Measurements from ENCODE around the gene SEMA3C. TPM values are rescaled to one million over a fixed set of nuclear protein-coding genes. Genes with fewer than 3 reads are reported as not detected.

SEMA3C gene
- total RNA-seq, 1 experiment from 2014 or later = 116 TPM

- DNase-seq (ENCODE audit: low read depth) = peak; percentile 66
Measured at GRCh38 chr7:80851896-80852476, 66.9 kb downstream of the SEMA3C start.

GRCh38 chr7:80848841-80849240, 70.0 kb downstream of the SEMA3C start:
- no peak for DNase-seq (ENCODE audit: low read depth)

DNA sequence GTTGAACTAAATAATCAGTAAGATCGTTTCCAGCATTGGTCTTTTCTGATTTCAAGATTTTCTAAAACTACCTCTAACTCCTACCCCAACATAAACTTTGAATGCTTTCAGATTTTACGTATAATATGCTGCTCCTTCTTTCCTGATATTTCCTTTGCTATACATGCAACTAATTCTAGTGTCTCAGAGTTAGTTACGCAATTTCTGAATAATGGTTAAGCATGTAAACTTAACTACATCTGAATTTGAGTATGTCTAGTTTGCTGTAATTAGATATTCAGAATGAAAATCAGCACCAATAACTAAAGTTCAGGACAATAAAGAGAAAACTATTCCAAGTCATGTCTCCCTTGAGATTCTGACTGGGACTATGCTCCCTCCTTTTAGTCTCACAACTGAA, 71.0 kb downstream of the SEMA3C start:
- DNase-seq (ENCODE audit: low read depth) = no peak

DNA sequence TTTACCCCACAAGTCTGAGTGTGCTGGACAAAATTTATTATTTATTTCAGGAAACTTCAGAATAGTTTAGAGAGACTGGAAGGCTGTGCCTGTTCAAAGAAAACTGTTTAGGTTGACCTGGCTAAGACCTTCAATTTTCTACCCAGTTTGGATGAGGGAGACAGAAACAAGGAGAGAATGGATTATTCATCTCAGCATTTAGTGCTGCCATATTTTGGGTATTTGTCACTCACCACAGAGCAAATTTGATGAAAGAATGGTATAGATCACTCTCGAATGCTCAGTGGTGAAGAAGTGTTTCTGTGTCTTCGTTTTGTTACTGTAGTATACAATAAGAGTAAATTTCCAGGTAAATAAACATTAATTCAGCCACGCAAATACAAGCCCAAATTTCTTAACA, 71.8 kb downstream of the SEMA3C start:
- peak; percentile 60 for DNase-seq (ENCODE audit: low read depth)

DNA sequence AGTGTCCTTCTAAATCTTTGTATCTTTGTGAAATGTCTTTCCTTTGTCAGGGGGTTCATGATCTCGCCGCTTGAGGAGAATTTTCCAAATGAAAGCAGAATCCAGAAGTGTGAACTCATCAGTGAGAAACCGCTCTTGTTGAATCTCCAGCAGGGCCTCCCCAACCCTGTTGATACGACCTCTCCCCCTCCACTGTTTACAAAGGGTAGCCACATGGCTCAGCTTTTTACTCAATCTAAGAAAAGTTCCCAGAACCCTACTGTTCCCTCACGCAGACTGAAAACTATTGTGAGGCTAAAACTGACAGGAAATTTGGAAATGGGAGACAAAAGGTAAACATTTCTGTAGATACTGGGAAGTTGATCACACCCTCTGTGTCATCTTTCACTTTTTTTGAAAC, 73.9 kb downstream of the SEMA3C start:
- DNase-seq (ENCODE audit: low read depth) = no peak

GRCh38 chr7:80843018-80843677, 75.7 kb downstream of the SEMA3C start:
- no peak for DNase-seq (ENCODE audit: low read depth)

- no peak for DNase-seq (ENCODE audit: low read depth)
Measured at GRCh38 chr7:80842022-80842790, 76.6 kb downstream of the SEMA3C start.

DNA sequence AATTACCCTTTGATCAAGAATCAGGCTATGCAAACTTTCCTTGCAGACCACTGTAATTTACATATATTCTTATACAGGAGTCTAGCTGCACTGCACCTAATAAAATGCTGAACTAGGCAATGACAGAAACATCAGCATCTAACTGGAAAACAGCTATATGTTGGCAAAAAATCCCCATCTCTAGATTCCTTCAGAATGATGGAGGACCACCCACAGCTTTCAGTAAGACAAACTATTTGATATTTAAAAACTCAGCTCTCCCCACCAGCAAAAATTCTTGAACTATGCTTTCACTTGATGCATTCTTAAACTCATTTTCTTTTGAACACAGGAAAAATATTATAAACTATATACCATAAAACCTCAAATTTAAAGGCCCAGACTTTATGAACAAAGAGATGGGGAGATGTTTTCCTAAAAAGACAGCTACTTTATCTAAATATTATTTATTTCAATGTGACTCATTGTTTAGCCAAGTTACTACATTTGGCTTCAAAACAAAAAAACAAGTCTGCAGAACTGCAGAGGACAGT, 77.4 kb downstream of the SEMA3C start:
- DNase-seq (ENCODE audit: low read depth) = no peak

DNA sequence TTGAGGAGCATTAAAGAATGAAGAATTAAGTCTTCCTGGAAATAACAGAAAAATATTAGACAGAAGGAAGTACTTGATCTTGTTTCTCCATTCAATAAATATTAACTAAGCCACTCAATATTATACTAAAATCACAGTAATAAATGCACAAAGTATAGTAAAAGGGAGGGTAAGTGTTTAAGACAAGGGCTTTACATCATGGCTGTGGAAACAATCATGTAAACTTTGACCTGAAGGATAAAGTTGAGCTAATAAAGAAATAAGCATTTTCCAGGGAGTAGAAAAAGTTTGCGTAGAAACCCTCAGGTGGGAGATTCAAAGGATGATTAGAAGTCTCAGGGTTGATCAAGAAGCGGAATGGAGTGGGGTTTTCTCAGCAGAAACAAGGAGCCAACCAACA, 78.2 kb downstream of the SEMA3C start:
- no peak for DNase-seq (ENCODE audit: low read depth)

GRCh38 chr7:80839855-80840254, 79.0 kb downstream of the SEMA3C start:
- DNase-seq (ENCODE audit: low read depth) = no peak

GRCh38 chr7:80838643-80839042, 80.2 kb downstream of the SEMA3C start:
- DNase-seq (ENCODE audit: low read depth) = no peak

- peak; percentile 53 for DNase-seq (ENCODE audit: low read depth)
Measured at GRCh38 chr7:80837345-80837744, 81.5 kb downstream of the SEMA3C start.

DNA sequence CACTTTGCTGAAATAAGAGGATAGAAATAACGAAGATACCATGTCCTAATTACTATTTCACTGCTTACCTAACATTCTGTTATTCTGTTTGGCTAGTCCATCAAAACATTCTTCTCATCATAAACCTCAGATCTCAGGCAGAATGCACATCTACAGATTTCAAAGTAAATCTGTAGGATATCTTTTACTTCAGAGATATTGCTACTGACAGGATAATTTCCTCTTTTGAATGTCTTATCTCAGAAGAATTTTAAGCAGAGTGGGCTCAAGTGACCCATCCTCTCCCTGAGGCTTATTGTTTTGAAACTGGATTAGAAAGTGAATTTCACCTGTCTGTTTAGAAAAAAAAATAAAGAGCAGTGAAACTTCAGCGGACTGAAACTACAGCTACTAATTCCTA, 83.6 kb downstream of the SEMA3C start:
- DNase-seq (ENCODE audit: low read depth) = no peak

GRCh38 chr7:80833289-80834268, 85.3 kb downstream of the SEMA3C start:
- DNase-seq (ENCODE audit: low read depth) = peak; percentile 94

DNA sequence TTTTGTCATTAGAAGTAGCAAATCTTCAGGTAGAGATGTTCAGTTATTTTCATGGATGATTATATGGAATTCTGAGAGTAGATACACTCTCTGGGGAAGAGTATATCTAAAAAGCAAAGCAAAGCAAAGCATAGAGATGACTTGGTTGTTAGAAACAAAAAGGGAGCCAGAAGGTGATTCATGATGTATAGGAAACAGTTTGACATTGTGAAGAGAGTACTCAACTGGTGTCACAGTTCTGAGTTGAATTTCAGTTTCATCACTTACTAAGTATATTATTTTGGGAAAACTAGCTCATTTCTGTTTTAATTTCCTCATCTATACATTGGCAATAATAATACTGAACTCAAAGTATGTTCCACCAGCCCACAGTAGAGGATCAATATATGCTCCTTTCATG, 86.8 kb downstream of the SEMA3C start:
- peak; percentile 56 for DNase-seq (ENCODE audit: low read depth)

- peak; percentile 85 for DNase-seq (ENCODE audit: low read depth)
Measured at GRCh38 chr7:80830584-80831285, 88.1 kb downstream of the SEMA3C start.

DNA sequence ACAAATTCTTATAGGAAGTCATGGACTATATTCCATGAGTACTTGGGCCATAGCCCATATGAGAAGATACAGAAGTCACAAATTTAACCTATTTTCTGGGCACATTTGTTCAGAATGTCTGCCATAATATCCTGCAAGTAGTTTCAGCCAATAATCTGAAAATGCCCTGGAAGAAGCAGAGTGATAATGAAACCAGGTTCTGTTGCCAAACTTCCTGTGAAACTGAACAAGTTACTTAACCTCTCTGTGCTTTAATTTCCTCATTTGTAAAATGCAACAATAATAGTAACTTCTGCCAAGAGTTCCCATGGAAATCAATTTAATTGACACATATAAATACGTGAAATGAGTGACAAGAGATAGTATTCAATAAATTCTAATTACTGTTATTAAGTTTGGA, 88.8 kb downstream of the SEMA3C start:
- no peak for DNase-seq (ENCODE audit: low read depth)

GRCh38 chr7:80829527-80829926, 89.3 kb downstream of the SEMA3C start:
- DNase-seq (ENCODE audit: low read depth) = peak; percentile 41

DNA sequence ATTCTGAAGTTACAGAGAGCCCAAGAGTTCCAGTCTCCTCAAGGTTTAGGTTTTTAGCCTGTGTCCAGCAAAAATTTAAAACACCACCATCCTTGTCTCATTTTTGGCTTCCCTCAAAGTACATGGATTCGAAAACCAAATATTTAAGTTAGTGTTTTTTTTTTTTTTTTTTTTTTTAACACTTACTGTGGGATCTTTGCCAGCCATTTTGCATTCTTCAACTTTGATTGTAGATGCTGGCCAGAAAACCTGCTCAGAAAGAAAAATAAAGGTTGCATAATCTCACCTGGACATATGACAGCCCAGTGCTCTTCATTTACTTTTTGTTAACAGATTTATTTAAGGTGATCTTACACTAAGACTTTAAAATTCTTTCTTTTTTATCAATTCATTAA, 91.6 kb downstream of the SEMA3C start:
- DNase-seq (ENCODE audit: low read depth) = peak; percentile 62

DNA sequence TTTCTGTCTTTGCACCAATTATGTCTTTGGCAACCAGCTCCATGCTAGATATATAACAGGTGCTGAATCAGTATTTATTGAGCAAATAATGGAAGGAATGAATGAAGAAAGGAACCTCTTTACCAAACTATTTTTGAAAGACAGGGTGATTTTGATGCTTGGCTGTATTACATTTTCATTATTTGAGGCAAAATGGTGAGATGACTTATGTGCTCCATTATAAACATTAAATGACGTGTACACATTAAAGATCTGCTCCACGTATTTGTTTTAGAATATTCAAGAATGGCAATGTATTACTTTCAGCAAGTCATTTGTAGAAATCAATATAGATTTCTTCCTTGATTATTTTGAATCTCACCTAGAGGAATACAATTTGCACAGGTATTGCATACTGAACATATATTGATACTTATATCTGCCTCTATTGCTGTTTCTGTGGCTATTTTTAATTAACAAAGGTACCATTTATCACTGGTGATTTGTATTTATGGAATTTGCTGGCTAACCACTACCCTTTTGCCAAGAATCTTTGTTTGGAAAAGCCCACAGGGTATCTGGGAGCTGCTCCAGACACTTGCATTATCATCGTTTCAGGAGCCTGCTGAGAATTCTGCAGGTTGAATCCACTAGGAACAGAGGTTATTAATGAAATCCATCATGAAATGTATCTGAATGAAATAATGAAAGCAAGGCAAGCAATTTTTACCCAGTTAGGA, 92.2 kb downstream of the SEMA3C start:
- peak; percentile 93 for DNase-seq (ENCODE audit: low read depth)
